T-cell (primary cell): ENCODE data around the gene PRRC2C. TPM values are rescaled to one million over a fixed set of nuclear protein-coding genes. Genes with fewer than 3 reads are reported as not detected.
"Not testable (repeated sequence)": the region's sequence is repeated elsewhere in the genome, so short reads cannot be mapped to it uniquely, and the experiment has no call there.

Source experiments
- ATAC-seq, 4 experiments: fragments of 200-7000 bp in 3 of 4; fragments of 150-1000 bp in 1 of 4; cut with Tn5 transposase; replicated peaks in 1 of 4; 1 replicate in 3 of 4; 2 replicates in 1 of 4; pipeline ENCODE4 v1.10.0; 2021; ENCODE audit warnings: moderate library complexity in 3 of 4, mild to moderate bottlenecking in 2 of 4, moderate number of reproducible peaks in 1 of 4
- CTCF ChIA-PET, 2 donors: fragments of 300-600 bp; sonication (Branson Sonifier 250); formaldehyde crosslinking; loops; one replicate each; lab custom pipeline; 2022; ENCODE audit warnings: antibody characterized with exemption in 2 of 2; lab: Charles Lee
- POLR2A ChIA-PET, 2 donors: fragments of 300-600 bp; sonication (Branson Sonifier 250); formaldehyde crosslinking; loops; one replicate each; lab custom pipeline; 2022; ENCODE audit warnings: antibody characterized with exemption in 2 of 2; lab: Charles Lee
- DNase-seq, 35 experiments: peaks; one replicate each; pipeline versions ENCODE4 v3.0.0 to v3.0.0-alpha.2; 2013 to 2023
- H3K27ac ChIP-seq: one replicate; pipeline ENCODE4 v1.5.1; 2013; ENCODE audit warnings: low read length
- H3K27me3 ChIP-seq, 2 experiments: replicated peaks in 1 of 2; 1 replicate in 1 of 2; 2 replicates in 1 of 2; pipeline versions ENCODE4 v1.6.1 to v1.7.0; 2013; ENCODE audit warnings: low read length in 1 of 2, mixed read lengths in 1 of 2; ENCODE audit not compliant: control insufficient read depth in 2 of 2, insufficient read depth in 2 of 2; ENCODE audit errors: extremely low read depth in 1 of 2
- H3K36me3 ChIP-seq, 2 donors: 1 replicate in 1 of 2; 2 replicates in 1 of 2; pipeline versions ENCODE4 v1.6.1 to v1.7.0; 2013; ENCODE audit warnings: low read length in 1 of 2; ENCODE audit not compliant: control insufficient read depth in 2 of 2, insufficient read depth in 1 of 2; ENCODE audit errors: extremely low read depth in 1 of 2
- H3K4me1 ChIP-seq, 2 experiments: 1 replicate in 1 of 2; 2 replicates in 1 of 2; pipeline versions ENCODE4 v1.6.1 to v1.7.0; 2013; ENCODE audit warnings: low read length in 2 of 2, mixed read lengths in 1 of 2; ENCODE audit not compliant: insufficient read depth in 2 of 2, control insufficient read depth in 1 of 2; ENCODE audit errors: extremely low read depth in 1 of 2
- H3K4me3 ChIP-seq, 2 donors: 1 replicate in 1 of 2; 2 replicates in 1 of 2; pipeline versions ENCODE4 v1.5.1 to v1.7.0; 2013; ENCODE audit warnings: mild to moderate bottlenecking in 2 of 2, low read length in 1 of 2, moderate library complexity in 1 of 2; ENCODE audit not compliant: control insufficient read depth in 1 of 2; ENCODE audit errors: extremely low read depth in 1 of 2
- H3K9me3 ChIP-seq: 2 replicates; pipeline ENCODE4 v1.7.0; 2013
- H3K27ac Mint-ChIP-seq, 2 donors: one replicate each; pipeline ENCODE4 v1.8.0; 2020 to 2021; ENCODE audit warnings: mild to moderate bottlenecking in 2 of 2, mixed read lengths in 2 of 2
- H3K27me3 Mint-ChIP-seq, 2 donors: one replicate each; pipeline ENCODE4 v1.8.0; 2021 to 2022; ENCODE audit warnings: mixed read lengths in 2 of 2
- H3K36me3 Mint-ChIP-seq: one replicate; pipeline ENCODE4 v1.8.0; 2021; ENCODE audit warnings: mixed read lengths
- H3K4me1 Mint-ChIP-seq, 3 donors: one replicate each; pipeline ENCODE4 v1.8.0; 2020 to 2022; ENCODE audit warnings: mixed read lengths in 3 of 3, mild to moderate bottlenecking in 1 of 3
- H3K4me3 Mint-ChIP-seq, 3 donors: one replicate each; pipeline ENCODE4 v1.8.0; 2020 to 2022; ENCODE audit warnings: mild to moderate bottlenecking in 3 of 3, mixed read lengths in 3 of 3, moderate library complexity in 3 of 3
- H3K9me3 Mint-ChIP-seq, 3 donors: one replicate each; pipeline ENCODE4 v1.8.0; 2020 to 2022; ENCODE audit warnings: mixed read lengths in 3 of 3
- WGBS: methylation state at CpG from one replicate; pipeline ENCODE4 v1.1.5; 2013; ENCODE audit warnings: missing lambda C conversion rate; ENCODE audit not compliant: insufficient coverage; 5-methylcytosine and 5-hydroxymethylcytosine counted together
- total RNA-seq, 35 experiments: library from RNA in 6 of 35; stranded (reverse) in 6 of 35; fragments of 120-200 nt in 1 of 35; gene quantifications; one replicate each; pipeline versions ENCODE4 v1.2.1 to v1.2.4 and lab custom pipeline; 2013 to 2026

Gene PRRC2C
- total RNA-seq, 5 donors from 2014 or later (not counting 1 experiment from before 2014, with no cell fraction given), result 229 to 340 (median 259) TPM

- 78% methylated on average over 3 of the region's 14 CpGs for WGBS
- CTCF ChIA-PET, H3K4me1 ChIP-seq, H3K36me3 Mint-ChIP-seq, H3K27me3 Mint-ChIP-seq, H3K27me3 ChIP-seq, H3K27ac ChIP-seq, H3K9me3 Mint-ChIP-seq, DNase-seq, H3K27ac Mint-ChIP-seq, H3K36me3 ChIP-seq, ATAC-seq, H3K4me3 Mint-ChIP-seq, POLR2A ChIA-PET, H3K9me3 ChIP-seq, H3K4me3 ChIP-seq, H3K4me1 Mint-ChIP-seq: not testable (repeated sequence)
Observed at GRCh38 chr1:171615122-171615906, 130.0 kb downstream of the PRRC2C start.

- H3K27me3 ChIP-seq, result no peaks in the 10 kb centered on the region
- H3K4me3 Mint-ChIP-seq, result no peak overlapping the region
- no peak for ATAC-seq
- DNase-seq, result no peak
- H3K9me3 Mint-ChIP-seq, result no peaks in the 10 kb centered on the region
- H3K4me3 ChIP-seq, result no peak overlapping the region
- no peaks in the 10 kb centered on the region for H3K4me1 Mint-ChIP-seq
- H3K27ac ChIP-seq, result no peak overlapping the region
- H3K9me3 ChIP-seq, result no peaks in the 10 kb centered on the region
- ChIA-PET CTCF (no interaction called here), POLR2A (no interaction called here)
- no peak overlapping the region for H3K27ac Mint-ChIP-seq
- 67% methylated on average over 1 of the region's 2 CpGs for WGBS
- no peaks in the 10 kb centered on the region for H3K36me3 Mint-ChIP-seq
- no peaks in the 10 kb centered on the region for H3K4me1 ChIP-seq
- no peaks in the 10 kb centered on the region for H3K36me3 ChIP-seq
- no peaks in the 10 kb centered on the region for H3K27me3 Mint-ChIP-seq
Observed at GRCh38 chr1:171616586-171616985, 131.3 kb downstream of the PRRC2C start.

- H3K9me3 ChIP-seq, result no peaks in the 10 kb centered on the region
- H3K27ac Mint-ChIP-seq, result no peak within 1 kb of the TSS
- H3K9me3 Mint-ChIP-seq, result no peaks in the 10 kb centered on the region
- WGBS, result 40% methylated on average over 1 of the region's 7 CpGs
- H3K4me3 Mint-ChIP-seq, result no peak within 1 kb of the TSS
- no peaks in the 10 kb centered on the region for H3K27me3 ChIP-seq
- peaks cover 3 to 10% of the 10 kb centered on the region in 2 donors for H3K27me3 Mint-ChIP-seq
- ATAC-seq, result no peak
- ChIA-PET CTCF (no interaction called here), POLR2A (no interaction called here)
- H3K4me1 Mint-ChIP-seq, result no peaks in the 10 kb centered on the region
- H3K4me3 ChIP-seq, result no peak within 1 kb of the TSS
- no peak within 1 kb of the TSS for H3K27ac ChIP-seq
- no peaks in the 10 kb centered on the region for H3K36me3 ChIP-seq
- no peak for DNase-seq
- no peaks in the 10 kb centered on the region for H3K36me3 Mint-ChIP-seq
- no peaks in the 10 kb centered on the region for H3K4me1 ChIP-seq
Observed at GRCh38 chr1:171622152-171622462, 136.8 kb downstream of the PRRC2C start, which contains the start of gene MYOCOS. Gene MYOCOS, plus strand, starts transcription at chr1:171622243. Its CDS starts 1,641 bp downstream, at chr1:171623884.

- no peaks in the 10 kb centered on the region for H3K9me3 Mint-ChIP-seq
Observed at GRCh38 chr1:171623651-171624331, 138.5 kb downstream of the PRRC2C start.

GRCh38 chr1:171625225-171625624, 139.9 kb downstream of the PRRC2C start:
- peaks cover 16% of the 10 kb centered on the region in 2 donors for H3K27me3 Mint-ChIP-seq
- H3K9me3 ChIP-seq, result no peaks in the 10 kb centered on the region
- no peaks in the 10 kb centered on the region for H3K36me3 ChIP-seq
- H3K4me3 Mint-ChIP-seq, result no peak overlapping the region
- peaks cover 0 to 10% of the 10 kb centered on the region in 2 experiments for H3K27me3 ChIP-seq
- no peak overlapping the region for H3K27ac ChIP-seq
- no peaks in the 10 kb centered on the region for H3K4me1 ChIP-seq
- POLR2A ChIA-PET, result no interaction called here
- DNase-seq (no peak), ATAC-seq (no peak)
- CTCF ChIA-PET, result no interaction called here
- no peak overlapping the region for H3K27ac Mint-ChIP-seq
- no CpG with 5 or more reads among the region's 1 CpG for WGBS
- no peak overlapping the region for H3K4me3 ChIP-seq
- no peaks in the 10 kb centered on the region for H3K9me3 Mint-ChIP-seq
- H3K4me1 Mint-ChIP-seq, result no peaks in the 10 kb centered on the region
- H3K36me3 Mint-ChIP-seq, result no peaks in the 10 kb centered on the region

More at GRCh38 chr1:171623651-171624331, 138.5 kb downstream of the PRRC2C start:
- ChIA-PET CTCF (no interaction called here), POLR2A (no interaction called here)
- WGBS, result 80% methylated on average over 1 of the region's 9 CpGs
- Mint-ChIP-seq H3K27ac (no peak overlapping the region), H3K4me1 (no peaks in the 10 kb centered on the region), H3K36me3 (no peaks in the 10 kb centered on the region), H3K27me3 (peaks cover 6 to 10% of the 10 kb centered on the region in 2 donors), H3K4me3 (no peak overlapping the region)
- Histone ChIP-seq H3K36me3 (no peaks in the 10 kb centered on the region), H3K27me3 (peaks cover 0 to 10% of the 10 kb centered on the region in 2 experiments), H3K4me3 (no peak overlapping the region), H3K4me1 (no peaks in the 10 kb centered on the region), H3K9me3 (no peaks in the 10 kb centered on the region), H3K27ac (no peak overlapping the region)
- DNase-seq (no peak), ATAC-seq (no peak)

- DNase-seq, result no peak
Observed at GRCh38 chr1:171627020-171627419, 141.7 kb downstream of the PRRC2C start.

More at GRCh38 chr1:171627020-171627419, 141.7 kb downstream of the PRRC2C start:
- H3K27me3 Mint-ChIP-seq, result peaks cover 21 to 22% of the 10 kb centered on the region in 2 donors
- H3K9me3 Mint-ChIP-seq, result no peaks in the 10 kb centered on the region
- no peak overlapping the region for H3K27ac Mint-ChIP-seq
- no peaks in the 10 kb centered on the region for H3K9me3 ChIP-seq
- peaks cover 0 to 10% of the 10 kb centered on the region in 2 experiments for H3K27me3 ChIP-seq
- no peak for ATAC-seq
- no peaks in the 10 kb centered on the region for H3K4me1 Mint-ChIP-seq
- no peaks in the 10 kb centered on the region for H3K4me1 ChIP-seq
- POLR2A ChIA-PET, result no interaction called here
- H3K36me3 ChIP-seq, result no peaks in the 10 kb centered on the region
- H3K27ac ChIP-seq, result no peak overlapping the region
- no peak overlapping the region for H3K4me3 Mint-ChIP-seq
- no peak overlapping the region for H3K4me3 ChIP-seq
- WGBS, result no CpG with 5 or more reads among the region's 5 CpGs
- CTCF ChIA-PET, result no interaction called here
- no peaks in the 10 kb centered on the region for H3K36me3 Mint-ChIP-seq
